ELR (cell line): ENCODE measurements around the gene RNF168.
A peak's percentile ranks its signal among the peaks of the same experiment; 100 is the strongest.
"Not testable (repeated sequence)": the region's sequence is repeated elsewhere in the genome, so short reads cannot be mapped to it uniquely, and the experiment has no call there.

Source experiments
- DNase-seq: peaks from one replicate; pipeline ENCODE4 v3.0.0-alpha.2; 2015; ENCODE audit warnings: low read depth

RNF168 gene

DNA sequence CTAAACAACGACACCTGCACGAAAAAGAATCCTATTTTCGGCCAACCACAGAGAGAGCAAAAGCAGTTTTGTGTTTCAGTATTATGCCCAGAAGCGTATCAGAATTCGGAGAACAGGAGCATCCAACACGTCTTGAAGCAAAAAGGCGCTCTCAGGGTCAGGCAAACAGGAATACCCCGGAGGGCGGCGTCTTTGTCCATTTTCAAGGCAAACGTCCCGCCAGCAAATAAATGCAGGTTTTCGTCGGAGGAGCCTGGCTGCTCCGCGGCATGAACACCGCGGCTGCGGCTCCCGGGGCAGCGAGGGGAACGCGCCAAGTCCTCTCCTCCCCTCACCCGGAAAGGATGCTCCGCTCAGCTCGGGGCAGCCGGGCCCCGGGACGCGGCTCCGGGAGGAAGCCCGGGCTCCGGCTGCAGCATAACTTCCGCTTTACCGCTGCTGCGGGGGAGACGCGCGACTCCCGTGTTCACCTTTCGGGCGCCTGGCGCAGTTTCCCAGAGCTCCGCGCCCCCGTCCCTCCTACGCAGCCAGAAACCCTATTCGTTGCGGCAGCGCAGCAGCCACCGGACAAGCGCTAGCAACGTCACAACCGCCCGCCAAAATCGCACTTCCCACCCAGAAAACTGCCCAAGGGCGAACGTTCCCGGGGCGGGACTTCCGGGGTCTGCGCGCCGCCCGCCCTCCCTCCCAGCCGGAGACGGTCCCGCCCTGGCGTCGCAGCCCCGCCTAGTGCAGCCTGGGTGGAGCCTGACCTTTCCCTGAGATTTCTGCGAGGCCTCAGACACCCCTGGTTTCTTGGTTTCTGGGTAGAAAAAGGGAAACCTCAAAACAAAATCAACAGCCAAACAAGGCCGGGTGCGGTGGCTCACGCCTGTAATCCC is at the start of gene RNF168:
Gene RNF168 (minus strand): TSS at position 573 of the 881 bp plus-strand sequence. CDS start 595 bp downstream, outside the sequence.
- peak; percentile 97 for DNase-seq

DNA sequence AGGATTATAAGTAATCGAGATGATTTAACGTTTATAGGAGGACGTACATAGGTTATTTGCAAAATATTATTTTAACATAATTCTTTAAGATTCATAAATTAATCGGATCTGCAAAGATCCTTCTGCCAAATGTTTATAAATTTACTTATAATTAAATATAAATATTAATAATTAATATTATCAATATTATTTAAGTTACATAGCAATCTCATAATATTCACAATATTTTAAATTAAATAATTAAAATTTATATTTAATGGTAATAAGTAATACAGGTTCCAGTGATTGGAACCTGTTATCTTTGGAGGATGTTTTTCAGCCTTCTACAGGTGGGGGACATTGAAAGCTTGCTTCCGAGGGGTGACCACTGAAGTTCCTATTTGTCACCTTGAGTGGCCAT is 48.7 kb upstream of the RNF168 start:
- no peak for DNase-seq

DNA sequence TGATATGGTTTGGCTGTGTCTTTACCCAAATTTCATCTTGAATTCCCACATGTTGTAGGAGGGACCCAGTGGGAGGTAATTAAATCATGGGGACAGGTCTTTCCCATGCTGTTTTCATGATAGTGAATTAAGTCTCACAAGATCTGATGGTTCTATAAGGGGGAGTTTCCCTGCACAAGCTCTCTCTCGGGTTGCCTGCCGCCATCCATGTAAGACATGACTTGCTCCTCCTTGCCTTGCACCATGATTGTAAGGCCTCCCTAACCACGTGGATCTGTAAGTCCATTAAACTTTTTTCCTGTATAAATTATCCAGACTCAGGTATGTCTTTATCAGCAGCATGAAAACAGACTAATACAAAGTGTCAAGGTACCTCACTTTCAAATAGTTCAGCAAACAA is 46.6 kb upstream of the RNF168 start:
- DNase-seq: not testable (repeated sequence)

- not testable (repeated sequence) for DNase-seq
Measured at GRCh38 chr3:196549312-196549711, 45.7 kb upstream of the RNF168 start.

GRCh38 chr3:196547067-196547466 is 43.5 kb upstream of the RNF168 start:
- DNase-seq: no peak

- DNase-seq: no peak
Measured at GRCh38 chr3:196546537-196546936, 43.0 kb upstream of the RNF168 start.

- no peak for DNase-seq
Measured at GRCh38 chr3:196544491-196544992, 41.0 kb upstream of the RNF168 start.

DNA sequence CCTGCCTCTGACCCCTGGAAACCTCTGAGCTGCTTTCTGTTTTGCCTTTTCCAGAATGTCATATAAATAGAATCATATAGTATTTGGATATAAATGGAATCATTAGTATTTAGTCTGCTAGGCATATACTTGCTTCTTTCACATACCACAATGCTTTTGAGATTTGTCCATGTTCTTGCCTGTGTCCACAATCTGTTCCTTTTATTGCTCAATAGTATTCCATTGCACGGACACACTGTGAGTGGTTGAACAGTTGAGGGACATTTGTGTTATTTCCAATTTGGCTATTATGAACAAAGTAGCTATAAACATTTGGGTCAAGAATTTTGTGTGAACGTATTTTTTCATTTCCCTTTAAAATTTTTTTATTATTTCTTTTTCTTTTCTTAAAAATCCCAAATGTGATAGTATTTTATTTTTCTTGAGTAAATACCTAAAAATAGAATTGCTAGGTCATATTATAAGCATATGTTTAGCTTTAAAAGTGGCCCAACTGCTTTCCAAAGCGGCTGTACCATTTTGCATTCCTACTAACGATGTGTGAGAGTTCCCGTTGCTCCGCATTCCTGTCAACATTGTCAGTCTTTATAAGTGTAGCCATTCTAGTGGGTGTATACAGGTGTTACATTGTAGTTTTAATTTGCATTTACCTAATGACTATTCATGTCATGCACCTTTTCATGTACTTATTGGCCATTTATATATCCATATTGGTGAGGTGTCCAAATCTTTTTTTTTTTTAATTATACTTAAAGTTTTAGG is 38.3 kb upstream of the RNF168 start:
- no peak for DNase-seq

DNA sequence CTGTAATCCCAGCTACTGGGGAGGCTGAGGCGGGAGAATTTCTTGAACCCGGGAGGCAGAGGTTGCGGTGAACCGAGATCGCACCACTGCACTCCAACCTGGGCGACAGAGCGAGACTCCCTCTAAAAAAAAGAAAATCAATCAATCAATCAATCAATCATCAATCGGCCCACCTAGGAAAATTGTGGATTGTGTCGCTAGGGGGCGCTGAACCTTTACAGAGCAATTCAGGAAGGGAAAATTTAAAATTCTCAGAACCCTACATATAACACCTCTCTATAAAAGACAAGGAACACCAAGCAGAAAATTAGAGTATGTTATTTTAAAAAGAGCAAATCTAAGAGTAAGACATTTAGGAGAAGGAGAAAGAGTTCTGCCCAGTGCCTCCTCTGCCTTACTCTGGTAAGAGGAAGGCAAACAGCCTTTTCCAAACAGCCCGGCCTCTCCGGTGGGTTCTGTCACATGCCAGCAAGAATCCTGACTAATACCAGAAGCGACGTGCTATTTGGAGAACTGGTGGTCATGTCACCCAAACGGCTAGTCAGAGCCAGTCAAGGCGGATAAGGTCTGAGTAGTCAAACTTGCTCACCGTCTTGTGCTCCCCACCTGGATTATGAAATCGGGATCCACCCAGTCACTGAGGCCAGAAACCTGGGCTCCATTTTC is 33.9 kb upstream of the RNF168 start:
- DNase-seq: peak; percentile 52

DNA sequence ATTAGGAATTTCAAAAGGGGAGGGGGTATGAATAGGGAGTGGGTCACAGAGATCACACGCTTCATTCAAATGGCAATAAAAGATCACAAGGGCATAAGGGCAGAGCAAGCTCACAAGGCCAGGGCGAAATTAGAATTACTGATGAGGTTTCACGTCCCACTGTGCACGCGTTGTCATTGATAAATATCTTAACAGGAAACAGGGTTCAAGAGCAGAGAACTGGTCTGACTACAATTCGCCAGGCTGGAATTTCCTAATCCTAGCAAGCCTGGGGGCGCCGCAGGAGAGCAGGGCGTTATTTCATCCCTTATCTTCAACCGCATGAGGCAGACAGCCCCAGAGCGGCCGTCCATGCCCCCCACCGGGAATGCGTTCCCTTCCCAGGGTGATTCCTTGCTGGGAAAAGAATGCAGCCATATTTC is 29.7 kb upstream of the RNF168 start:
- DNase-seq: no peak

GRCh38 chr3:196531418-196531817 is 27.9 kb upstream of the RNF168 start:
- DNase-seq: no peak

- peak; percentile 84 for DNase-seq
Measured at GRCh38 chr3:196528639-196529233, 25.2 kb upstream of the RNF168 start.

GRCh38 chr3:196525141-196525540 is 21.6 kb upstream of the RNF168 start:
- DNase-seq: no peak

- peak; percentile 43 for DNase-seq
Measured at GRCh38 chr3:196524527-196524926, 21.0 kb upstream of the RNF168 start.

DNA sequence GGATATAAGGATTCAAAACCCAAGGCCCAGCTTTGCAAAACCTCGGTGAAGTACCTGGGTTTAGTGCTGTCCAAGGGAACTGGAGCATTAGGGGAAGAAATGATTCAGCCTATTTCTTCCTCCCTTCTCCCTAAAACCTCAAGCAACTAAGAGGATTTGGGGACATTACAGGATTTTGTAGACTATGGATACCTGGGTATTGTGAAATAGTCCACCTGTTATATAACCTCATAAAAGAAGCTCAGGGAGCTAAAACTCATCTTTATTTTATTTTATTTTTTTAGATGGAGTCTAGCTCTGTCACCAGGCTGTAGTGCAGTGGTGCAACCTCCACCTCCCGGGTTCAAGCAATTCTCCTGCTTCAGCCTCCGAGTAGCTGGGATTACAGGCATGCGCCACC is 20.3 kb upstream of the RNF168 start:
- DNase-seq: no peak

DNA sequence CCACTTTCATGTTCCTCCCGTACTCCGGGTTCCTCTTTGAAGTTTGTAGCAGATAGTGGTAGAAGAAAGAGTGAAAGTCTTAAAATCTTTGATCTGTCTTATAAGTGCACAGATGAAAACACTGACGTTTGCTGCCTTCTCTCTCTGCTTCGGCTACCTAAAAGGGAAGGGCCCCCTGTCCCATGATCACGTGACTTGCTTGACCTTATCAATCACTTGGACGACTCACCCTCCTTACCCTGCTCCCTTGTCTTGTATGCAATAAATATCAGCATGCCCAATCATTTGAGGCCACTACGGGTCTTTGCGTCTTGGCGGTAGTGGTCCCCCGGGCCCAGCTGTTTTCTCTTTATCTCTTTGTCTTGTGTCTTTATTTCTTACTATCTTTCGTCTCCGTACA is 17.7 kb upstream of the RNF168 start:
- not testable (repeated sequence) for DNase-seq

DNA sequence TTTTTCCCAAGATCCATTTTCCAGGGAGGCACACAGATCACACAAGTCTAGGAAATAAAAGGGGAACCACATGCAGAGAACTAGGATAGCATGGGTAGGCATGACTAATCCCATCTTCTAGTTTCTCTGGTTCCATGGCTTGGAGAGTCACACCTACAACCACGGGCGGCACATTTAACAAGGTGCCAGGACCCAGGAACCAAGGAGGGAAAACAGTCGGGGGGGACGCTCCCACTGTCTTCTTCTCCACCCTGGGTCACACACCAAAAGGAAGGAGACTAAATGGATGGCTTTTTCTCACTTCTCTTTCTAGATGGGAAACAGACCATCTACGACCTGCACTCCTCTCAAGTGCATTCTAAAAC is 16.1 kb upstream of the RNF168 start:
- no peak for DNase-seq

DNA sequence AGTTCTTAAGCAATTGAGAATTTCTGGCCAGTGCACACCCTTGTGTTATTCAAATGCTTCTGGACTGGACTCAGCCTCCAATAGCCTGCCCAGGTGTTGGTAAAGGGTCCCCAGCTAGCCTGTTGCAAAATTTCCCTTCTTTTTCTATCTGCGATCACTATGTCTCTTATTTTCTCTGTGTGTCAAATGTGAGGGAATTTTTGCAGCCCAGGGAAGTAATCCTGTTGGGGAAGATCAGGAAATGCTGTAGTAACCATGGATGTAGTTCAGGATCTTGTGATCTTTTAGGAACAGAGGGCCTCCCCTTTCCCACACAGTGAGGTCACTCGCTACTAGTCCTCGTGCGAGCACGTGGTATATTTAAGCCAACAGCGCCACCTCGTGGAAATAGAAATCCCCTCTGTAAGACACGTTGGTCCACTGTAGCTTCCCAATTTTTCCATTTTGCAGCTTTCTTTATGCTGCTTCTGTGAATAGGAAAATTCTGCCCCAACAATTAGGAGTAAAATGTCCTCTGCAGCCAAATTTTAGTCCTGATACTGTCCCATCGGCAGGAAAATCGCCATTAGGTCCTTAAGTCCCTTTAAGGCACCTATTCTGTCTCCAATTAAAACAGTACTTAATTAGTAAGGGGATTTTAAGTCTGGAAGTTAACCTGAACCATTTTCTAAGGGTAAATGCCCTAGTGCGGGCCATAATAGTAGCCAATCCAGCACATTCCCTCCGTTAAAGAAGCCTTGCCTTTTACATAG is 15.6 kb upstream of the RNF168 start:
- peak; percentile 93 for DNase-seq

- no peak for DNase-seq
Measured at GRCh38 chr3:196517919-196518318, 14.4 kb upstream of the RNF168 start.

DNA sequence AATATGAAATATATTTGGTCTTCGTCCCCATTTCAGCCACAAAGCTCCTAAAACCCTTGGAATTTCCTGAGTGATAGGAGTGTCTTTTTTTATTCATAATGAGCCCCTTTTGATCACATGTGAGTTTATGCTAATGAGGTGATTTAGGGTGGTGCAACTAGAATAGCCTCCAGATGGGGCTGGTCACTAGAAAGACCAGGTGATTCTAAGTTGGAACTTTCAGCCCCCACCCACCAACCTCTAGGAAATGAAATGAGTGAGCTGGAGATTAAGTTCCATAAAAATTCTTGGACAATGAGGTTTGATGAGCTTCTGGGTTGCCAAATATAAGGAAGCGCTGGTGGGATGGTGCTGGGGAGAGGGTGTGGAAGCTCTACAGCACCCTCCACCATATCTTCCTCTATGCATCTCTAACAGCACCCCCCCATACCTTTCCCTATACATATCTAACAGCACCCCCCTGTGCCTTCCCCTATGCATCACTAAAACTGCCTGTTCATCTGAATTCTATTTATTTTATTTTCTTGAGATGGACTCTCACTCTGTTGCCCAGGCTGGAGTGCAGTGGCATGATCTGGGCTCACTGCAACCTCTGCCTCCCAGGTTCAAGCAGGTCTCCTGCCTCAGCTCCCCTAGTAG is 13.7 kb upstream of the RNF168 start:
- DNase-seq: peak; percentile 15
